ENCODE measurements around the gene ZEB2.

DNA sequence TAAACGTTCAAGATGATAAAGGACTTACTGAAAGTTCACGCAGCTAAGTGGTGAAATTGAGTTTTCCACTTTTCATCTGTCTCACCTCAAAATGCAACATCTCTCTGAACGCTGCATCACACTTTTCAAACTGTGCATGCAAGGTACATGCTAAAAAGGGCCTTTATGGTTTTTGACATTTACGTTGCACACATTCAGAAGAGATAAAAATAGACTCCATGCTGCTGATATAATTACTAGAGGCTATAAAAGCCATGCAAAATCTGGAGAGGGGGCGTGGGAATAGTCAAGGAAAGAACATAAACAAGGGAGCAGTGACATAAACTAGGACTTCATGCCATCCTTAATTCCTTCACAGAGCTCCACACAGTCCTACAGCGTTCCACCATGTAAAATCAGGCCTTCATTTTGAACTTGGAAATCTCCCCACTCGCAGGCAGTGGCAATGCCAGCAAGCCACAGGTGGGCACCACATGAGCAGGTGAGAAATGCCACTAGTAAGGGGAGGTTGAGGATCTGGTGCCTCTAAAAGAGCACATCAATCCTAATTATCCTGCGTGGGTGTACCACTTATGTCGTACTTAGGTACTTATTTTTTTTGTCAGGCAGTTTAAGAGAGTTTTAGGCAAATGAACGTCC, 71.4 kb downstream of the ZEB2 start:
- TF ChIP-seq, protein P1, sequence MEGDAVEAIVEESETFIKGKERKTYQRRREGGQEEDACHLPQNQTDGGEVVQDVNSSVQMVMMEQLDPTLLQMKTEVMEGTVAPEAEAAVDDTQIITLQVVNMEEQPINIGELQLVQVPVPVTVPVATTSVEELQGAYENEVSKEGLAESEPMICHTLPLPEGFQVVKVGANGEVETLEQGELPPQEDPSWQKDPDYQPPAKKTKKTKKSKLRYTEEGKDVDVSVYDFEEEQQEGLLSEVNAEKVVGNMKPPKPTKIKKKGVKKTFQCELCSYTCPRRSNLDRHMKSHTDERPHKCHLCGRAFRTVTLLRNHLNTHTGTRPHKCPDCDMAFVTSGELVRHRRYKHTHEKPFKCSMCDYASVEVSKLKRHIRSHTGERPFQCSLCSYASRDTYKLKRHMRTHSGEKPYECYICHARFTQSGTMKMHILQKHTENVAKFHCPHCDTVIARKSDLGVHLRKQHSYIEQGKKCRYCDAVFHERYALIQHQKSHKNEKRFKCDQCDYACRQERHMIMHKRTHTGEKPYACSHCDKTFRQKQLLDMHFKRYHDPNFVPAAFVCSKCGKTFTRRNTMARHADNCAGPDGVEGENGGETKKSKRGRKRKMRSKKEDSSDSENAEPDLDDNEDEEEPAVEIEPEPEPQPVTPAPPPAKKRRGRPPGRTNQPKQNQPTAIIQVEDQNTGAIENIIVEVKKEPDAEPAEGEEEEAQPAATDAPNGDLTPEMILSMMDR (IDR thresholded peaks at IDR 0.05; ENCODE audit: borderline replicate concordance, extremely low read depth, low read length, poor library complexity, severe bottlenecking) = no peak
- TF ChIP-seq EZH2 (IDR thresholded peaks at IDR 0.05; ENCODE audit: borderline replicate concordance, low read depth, low read length, severe bottlenecking) = no peak
